GM19351 (cell line): Measurements from ENCODE around the gene DUSP16.
A peak's percentile ranks its signal among the peaks of the same experiment; 100 is the strongest.
"Not testable (repeated sequence)": the region's sequence is repeated elsewhere in the genome, so short reads cannot be mapped to it uniquely, and the experiment has no call there.

Experiments
- ATAC-seq: cut with Tn5 transposase; IDR thresholded peaks from one replicate; pipeline ENCODE4 v1.9.1; 2021; ENCODE audit warnings: mild to moderate bottlenecking, moderate library complexity; ENCODE audit not compliant: unreplicated experiment

DUSP16 gene, protein sequence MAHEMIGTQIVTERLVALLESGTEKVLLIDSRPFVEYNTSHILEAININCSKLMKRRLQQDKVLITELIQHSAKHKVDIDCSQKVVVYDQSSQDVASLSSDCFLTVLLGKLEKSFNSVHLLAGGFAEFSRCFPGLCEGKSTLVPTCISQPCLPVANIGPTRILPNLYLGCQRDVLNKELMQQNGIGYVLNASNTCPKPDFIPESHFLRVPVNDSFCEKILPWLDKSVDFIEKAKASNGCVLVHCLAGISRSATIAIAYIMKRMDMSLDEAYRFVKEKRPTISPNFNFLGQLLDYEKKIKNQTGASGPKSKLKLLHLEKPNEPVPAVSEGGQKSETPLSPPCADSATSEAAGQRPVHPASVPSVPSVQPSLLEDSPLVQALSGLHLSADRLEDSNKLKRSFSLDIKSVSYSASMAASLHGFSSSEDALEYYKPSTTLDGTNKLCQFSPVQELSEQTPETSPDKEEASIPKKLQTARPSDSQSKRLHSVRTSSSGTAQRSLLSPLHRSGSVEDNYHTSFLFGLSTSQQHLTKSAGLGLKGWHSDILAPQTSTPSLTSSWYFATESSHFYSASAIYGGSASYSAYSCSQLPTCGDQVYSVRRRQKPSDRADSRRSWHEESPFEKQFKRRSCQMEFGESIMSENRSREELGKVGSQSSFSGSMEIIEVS

DNA sequence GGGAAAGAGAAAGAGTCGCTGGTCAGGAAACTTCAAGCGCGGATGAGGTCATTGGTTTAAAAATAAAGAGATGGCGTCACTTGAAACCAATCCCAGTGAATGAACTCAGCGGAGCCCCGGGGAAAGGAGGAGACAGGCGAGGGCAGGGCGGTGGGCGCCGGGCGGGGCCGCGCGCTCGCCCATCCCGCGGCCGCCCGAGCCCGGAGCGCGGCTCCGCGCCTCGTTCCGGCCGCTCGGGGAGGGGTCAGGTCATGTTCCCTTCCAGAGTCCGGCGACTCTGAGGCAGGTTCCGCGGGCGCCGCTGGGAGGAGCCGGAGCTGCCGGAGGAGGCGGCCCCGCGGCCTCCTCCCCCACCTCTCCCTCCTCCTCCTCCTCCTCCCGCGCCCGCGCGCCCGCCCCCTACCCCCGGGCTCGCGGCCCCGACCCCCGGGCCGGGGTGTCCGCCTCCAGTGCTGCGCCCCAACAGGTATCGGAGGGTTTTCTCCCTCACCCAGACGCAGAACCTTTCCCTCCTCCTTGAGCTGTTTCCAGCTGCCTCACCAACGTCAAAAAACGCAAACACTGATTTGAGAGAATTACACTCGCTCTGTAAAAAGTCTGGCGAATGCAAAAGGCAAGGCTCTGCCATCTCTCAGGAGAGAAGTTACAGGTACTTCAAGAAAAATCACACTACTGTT lies at the start of gene DUSP16:
Gene DUSP16 (minus strand): TSS at position 279 of the 677 bp plus-strand sequence. CDS start 41,765 bp downstream, outside the sequence.
- ATAC-seq: peak; percentile 71

DNA sequence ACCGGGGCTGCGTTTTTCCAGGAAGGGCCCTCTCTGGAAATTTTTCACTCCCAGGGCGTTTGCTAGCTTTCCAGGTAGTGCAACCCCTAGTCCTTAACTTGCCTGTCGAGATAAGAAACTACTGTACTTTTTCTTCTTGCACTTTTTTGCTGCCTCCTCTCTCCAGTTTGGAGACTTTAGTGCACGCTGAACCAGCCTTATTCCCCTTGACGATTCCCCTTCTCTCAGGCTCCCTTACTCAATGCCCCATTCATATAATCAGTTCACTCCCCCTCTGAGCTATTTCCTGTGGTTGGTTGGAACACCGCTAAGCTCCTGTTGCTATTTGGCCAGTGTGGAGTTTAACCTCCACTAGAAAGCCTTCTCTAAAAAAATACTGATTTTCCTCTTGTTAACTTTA lies 49.7 kb upstream of the DUSP16 start:
- no peak for ATAC-seq

DNA sequence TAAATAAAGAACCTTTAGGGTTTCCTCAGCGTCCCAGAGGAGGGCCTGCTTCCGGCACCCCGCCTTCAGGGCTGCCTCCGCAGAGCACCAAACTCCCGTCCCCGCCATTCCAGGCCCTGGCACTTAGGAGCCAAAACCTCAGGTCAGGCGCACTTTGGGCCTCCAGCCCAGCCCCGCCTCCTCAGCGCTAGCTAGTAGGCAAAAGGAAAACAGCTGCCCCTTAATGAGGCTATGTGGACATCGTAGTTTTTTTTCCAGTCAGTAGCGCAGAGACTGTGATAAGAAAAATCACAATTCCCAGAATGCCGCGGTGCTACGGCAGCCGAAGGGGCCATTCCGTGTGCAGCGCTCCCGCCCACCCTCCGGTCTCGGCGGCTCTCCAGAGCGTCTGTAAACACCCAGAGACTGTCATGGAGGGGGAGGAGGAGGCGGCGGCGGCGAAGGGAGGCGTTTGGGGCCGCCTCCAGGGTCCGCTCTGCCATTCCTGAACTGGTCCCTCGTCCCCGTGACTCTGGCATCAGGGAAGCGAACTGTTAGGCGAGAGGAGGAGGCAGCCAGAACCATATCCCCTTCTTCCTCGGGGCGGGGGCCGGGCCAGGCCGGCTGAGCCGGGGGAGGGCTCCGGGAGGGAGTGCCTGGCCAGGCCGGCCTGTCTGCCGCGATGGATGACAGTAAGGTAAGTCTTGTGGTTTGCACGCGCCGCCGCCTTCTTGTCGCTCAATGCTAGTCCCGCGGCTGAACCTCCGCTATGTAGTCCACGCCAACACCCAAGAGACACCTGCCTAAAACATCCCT lies 49.0 kb upstream of the DUSP16 start, which contains the start of gene CREBL2:
Gene CREBL2 (plus strand): TSS at position 365 of the 795 bp plus-strand sequence. CDS start 297 bp downstream, at position 662.
- peak; percentile 74 for ATAC-seq

DNA sequence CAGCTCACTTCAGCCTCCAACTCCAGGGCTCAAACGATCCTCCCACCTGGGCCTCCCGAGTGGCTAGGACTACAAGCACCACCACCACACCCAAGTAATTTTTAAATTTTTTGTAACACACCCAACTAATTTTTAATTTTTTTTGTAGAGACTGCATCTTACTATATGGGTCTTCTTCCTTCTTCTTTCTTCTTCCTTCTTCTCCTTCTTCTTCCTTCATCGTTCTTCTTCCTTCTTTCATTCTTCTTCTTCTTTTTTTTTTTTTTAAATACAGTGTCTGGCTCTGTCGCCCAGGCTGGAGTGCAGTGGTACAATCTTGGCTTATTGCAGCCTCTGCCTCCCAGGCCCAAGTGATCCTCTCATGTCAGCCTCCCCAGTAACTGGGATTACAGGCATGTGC lies 48.0 kb upstream of the DUSP16 start:
- ATAC-seq: no peak

DNA sequence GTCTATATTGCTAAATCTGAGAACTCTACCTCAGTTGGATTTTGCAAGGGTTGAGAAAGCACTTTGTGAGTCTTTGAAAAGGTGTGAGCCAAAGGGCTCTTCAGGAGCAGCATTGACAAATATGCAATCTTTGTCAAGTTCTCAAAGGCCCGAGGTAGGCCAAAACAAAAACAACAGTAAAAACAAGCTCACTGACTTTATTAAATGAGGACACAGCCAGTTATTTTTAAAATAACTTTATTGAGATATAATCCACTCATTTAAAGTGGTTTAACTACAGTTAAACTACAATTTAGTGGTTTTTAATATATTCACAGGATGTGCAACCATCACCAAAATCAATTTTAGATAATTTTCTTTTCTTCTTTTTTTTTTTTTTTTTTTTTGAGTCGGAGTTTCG lies 47.0 kb upstream of the DUSP16 start:
- ATAC-seq: no peak

DNA sequence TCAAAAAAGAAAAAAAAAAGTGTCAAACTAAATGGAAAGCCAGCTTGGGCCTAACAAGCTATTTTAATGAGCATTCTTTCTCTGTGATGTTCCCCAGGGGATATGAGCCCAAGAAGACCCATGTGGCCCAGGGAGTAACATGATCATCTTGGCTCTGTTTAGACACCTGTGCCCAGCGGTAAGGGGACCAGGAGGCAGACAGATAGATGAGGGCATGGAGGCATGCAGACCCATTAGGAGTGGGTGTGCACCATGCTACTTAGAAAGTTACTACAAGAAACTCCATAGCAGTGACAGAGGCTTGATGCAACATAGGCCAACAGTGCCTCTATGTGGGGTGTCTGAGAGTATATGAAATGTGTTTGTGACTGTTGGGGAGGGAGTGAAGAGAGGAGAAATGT lies 45.9 kb upstream of the DUSP16 start:
- ATAC-seq: peak; percentile 26

DNA sequence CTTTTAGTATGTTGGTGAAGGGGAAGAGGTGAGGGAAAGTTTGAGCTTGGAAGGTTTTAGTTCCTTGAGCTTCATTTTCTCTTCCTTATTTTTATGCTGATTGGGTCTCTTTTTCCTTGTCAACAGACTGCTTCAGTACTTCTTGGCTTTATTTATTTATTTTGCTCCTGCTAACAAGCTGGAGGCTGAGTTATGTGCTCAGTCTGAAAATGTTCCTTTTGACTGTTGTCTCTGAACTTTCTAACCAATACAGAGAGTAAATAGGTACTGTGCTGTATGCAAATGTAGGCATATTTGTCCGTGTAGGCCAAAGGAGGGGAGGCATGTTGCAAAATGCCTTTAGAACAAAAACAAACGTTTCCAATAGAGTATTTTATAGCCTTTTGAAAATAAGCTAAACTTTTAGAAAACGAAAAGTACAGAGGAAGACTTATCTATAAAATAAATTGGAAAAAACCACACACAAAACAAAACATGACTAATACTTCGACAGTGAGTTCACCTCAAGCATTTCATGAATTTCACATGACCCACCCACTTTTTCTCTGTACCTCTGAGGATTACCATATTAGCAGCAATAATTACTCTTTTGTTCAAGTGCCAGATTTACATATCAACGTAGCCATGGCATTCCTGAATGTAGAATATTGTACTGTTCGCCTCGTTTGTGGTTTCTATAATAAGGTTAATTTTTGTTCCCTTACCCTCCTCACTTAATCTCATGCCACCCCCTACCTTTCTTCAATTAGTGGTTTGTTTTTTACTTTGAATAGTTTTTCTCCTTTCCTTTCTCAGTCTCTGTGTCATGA lies 44.3 kb upstream of the DUSP16 start:
- peak; percentile 55 for ATAC-seq

DNA sequence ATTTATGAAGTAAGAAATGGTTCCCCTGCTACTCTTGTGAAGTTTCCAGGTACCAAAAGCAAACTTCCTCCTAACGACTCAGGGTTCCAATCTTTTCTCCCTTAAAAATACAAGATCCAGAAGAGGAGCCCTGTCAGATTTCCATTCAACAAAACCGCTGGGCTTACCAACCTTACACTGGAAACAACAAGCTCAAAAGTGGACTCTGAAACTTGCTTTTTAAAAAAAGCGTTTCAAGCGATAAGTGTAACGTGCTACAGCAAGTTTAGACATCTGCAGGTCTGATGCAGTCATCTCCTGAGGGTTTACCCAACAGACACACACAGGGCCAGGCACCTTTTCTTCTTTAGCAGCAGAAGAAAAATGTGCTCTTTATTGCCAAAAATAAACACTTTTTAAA lies 42.1 kb upstream of the DUSP16 start:
- ATAC-seq: no peak

DNA sequence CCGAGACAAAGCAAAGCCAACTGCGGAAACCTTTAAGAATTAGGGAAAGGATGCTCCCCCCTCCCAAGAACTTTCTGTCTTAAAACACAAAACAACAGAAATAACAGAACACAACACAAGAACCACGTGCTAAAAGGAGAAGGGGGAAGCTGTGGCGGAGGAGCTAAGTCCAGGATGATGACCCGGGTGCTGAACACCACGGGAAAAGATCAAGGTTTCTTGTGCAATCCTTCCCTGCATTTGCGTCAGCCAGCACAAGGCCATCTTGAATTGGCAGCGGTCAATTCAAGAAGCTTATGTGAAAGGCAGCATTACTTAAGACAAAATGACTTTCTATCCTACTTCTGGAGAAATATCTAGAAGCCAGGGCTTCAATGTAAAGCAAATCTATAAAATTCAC lies 38.0 kb upstream of the DUSP16 start:
- no peak for ATAC-seq

DNA sequence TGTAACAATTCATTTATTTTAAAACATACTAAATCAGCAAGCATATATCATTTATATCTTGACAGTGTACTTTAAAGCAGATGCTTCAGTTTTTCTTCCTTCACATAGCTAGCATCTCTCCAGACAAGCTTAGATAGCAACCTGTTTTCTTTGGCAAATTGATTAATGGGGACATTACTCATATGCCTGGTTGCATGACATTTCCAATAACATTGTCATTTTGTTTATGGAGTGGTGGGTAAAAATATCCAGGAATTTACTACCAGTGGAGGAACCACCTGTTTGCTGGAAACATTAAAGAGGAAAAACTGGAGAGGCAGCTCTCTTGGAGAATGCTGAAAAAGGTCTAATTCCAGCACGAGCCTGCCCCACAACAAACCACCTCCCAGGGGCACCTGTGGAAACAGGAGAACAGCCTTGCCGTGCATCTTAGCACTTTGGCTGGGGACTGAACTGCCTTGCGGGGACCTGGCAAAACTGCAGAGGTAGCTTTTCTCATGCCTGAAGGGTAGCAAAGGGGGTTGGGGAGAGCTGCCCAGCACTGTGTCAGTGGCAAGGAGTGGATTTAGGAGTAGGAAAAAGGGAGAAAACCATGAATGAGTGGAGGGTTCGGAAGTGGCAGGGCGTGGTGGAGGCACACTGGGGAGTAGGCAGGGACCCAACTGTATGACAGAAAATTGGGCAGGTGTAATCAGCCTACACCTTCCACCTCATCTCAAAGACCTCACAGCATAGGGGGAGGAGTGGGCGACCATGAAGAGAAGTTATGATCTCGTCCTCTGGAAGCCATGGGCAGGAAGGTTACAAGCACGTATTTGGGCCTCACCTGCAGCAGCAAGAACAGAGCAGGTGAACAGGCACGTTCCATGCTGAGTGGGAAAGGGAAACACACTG lies 37.3 kb upstream of the DUSP16 start:
- no peak for ATAC-seq

DNA sequence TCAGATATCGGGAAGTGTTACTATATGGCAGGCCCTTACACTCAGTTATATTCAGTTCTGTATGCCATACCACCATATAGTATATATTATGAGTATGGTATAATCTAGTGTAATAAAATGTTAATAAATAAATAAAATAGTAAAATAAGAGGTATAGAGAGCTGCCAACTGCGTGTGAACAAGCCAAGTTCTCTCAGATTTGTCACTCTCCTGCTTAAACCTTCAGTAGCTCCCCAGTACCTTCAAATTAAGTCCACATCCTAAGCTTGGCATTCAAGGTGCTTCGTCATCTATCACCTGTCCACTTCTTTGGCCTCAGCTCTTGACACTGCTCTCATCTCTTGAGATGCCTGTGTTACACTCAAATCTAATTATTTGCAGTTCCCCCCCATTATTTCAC lies 36.2 kb upstream of the DUSP16 start:
- no peak for ATAC-seq

DNA sequence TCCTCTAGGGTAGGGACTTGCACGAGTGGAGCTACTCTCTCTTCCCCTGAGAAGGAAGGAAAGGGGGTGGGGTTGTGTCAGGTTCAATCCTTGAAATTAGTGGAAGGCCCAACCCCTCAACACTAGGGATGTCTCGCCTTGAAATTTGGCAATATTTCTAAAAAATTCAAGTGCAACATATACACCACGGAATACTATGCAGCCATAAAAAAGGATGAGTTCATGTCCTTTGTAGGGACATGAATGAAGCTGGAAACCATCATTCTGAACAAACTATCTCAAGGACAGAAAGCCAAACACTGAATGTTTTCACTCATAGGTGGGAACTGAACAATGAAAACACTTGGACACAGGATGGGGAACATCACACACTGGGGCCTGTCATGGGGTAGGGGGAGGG lies 33.9 kb upstream of the DUSP16 start:
- not testable (repeated sequence) for ATAC-seq

DNA sequence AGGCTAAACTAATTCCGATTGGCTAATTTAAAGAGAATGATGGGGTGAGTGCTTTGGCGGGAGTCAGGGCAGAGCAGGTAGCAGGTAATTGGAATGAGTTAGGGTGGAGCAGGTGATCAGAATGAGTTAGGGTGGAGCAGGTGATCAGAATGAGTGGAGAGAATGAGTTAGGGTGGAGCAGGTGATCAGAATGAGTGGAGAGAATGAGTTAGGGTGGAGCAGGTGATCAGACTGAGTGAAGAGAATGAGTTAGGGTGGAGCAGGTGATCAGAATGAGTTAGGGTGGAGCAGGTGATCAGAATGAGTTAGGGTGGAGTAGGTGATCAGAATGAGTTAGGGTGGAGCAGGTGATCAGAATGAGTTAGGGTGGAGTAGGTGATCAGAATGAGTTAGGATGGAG lies 33.3 kb upstream of the DUSP16 start:
- not testable (repeated sequence) for ATAC-seq

DNA sequence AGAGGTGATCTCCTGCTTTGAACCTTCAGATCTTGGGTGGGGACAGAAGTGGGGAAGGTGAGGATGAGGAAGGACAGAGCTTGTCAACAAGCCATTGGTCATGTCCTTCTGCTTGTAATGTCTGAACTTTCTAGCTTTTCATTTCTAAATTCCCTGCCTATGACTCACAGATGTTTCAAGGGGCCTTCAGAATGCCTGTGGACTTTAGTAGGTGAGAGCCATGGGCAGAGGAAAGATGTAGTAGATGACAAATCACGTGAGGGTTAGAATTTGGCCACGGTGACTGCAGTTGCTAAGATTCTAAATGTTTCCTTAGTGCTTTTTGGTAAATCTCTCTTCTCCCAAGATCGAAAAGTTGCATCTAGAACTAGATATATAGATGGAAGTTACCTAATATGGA lies 30.3 kb upstream of the DUSP16 start:
- ATAC-seq: no peak

DNA sequence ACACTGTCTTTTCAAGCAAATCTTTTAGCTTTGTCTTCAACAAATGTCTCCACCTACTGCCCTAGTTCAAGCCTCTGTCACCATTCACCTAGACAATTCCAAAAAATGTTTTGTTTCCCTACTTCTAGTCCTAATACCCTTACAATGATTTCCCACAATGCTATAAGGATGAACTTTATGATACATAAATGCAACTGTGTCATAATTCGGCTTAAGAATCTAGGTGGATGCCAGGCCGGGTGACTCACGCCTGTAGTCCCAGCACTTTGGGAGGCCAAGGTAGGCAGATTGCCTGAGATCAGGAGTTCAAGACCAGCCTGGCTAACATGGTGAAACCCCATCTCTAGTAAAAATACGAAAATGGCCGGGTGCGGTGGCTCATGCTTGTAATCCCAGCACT lies 28.3 kb upstream of the DUSP16 start:
- no peak for ATAC-seq

DNA sequence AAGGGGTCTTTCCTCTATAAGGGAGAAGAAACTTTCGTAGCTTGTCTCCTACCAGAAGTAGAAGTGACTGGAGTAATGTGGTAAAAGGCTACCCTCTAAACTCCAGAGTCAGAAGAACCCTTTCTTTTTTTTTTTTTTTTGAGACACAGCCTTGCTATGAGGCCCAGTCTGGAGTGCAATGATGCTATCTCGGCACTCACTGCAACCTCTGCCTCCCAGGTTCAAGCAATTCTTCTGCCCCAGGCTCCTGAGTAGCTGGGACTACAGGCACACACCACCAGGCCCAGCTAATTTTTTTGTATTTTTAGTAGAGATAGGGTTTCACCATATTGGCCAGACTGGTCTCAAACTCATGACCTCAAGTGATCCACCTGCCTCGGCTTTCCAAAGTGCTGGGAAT lies 25.8 kb upstream of the DUSP16 start:
- not testable (repeated sequence) for ATAC-seq

DNA sequence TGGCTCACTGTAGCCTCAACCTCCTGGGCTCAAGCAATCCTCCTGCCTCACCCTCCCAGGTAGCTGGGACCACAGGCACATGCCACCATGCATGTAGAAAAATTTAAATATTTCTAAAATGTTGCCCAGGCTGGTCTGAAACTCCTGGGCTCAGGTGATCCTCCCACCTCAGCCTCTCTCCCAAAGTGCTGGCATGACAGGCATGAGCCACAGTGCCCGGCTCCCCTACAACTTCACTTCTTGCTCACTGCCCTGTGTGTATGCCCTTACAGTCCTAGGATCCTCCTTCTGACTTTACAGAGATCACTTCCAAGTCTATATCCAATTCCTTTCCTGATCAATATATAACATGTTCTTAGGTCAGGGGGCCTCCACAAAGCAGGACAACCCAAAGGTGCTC lies 25.2 kb upstream of the DUSP16 start:
- no peak for ATAC-seq

DNA sequence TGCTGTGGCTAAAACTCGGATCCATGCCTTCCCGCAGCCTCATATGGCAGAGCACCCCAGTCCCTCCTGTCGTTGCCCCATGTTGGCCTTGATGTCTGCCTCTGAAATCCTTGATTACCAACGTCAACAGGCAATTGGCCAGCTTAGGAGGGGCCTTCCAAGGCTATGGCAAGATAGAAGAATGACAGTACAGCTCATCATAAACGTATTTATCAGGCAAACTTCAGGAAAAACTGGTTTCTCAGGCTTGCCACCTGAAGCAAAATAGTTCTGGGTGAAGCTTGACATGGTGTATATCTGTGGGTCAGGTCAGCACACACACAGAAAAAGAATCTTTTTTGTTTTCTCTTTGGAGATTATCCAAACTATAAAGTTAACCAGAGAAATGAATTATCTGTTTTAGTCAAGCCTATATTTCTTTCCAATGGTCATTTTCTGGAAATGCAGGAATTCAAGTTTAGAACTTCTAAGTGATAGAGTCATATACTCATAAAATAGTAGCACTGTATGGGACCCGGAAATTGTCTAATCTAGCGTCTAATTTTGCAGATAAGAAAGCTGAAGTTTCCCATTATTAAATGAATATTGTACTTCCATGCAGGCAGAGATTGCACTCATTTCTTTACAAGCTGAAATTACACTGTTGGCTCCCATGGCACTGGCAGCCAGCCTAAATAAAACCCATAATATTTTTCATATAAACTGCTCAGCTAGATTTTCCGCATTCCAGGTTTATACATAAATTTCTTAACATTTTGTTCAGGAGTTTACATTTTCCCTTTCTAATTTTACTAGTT lies 24.4 kb upstream of the DUSP16 start:
- no peak for ATAC-seq
